Measurements from ENCODE around the gene PLCB1.

Gene PLCB1

DNA sequence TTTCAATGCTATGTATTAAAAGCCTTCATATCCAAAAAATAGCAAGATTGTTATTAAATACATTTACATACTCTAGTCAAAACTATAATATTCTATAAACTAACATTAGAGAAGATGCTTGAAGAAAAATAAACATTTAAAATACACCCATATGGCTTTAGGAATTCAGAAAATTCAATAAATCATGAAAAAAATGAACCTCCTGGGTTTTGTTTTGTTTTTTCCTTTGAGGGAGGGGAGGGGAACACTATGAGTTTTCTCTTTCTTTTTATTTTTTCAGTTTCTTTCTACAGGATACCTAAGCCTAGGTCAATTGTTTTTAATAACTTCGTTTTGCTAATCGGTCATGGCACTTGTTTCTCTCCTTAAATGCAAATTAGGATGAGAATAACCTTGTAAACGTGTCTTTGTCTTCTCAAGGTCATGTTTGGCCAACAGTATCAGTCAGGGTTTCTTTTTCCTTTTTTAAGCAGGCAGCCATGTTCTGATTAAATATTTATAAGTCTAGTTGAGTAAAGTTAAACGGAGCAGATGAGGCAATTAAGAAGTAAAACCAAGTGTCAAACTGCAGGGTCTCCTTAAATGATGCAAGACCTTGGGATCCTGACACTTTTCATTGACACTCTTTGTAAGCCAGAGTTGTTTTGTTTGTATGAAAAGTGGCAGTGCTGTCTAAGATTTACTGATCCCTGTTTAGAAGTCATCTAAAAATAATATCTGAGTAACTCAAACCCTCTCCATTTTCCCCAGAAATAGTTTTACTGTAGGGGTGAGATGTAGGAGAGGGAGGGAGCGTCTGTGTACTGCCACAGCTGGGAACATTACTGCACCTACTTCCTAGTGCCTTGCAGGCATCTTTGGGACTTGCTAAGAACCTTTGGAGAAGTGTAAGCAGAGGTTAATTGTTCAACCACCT is 392.3 kb downstream of the PLCB1 start:
- no peak for DNase-seq

DNA sequence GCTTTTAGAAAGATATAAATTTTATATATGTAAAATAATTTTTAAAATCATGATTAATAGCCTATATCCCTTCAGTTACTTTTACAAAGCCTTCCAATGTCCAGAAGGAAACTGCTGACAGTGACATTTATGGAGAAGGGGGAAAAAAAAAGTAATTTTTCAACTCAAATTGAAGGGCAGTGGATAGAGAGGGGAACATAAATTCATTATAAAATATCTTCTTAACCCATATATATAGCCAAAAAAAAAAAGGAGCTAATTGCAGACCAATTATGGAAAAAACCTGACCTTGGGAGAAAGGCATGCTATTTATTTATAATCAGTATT is 392.9 kb downstream of the PLCB1 start:
- no peak for DNase-seq

DNA sequence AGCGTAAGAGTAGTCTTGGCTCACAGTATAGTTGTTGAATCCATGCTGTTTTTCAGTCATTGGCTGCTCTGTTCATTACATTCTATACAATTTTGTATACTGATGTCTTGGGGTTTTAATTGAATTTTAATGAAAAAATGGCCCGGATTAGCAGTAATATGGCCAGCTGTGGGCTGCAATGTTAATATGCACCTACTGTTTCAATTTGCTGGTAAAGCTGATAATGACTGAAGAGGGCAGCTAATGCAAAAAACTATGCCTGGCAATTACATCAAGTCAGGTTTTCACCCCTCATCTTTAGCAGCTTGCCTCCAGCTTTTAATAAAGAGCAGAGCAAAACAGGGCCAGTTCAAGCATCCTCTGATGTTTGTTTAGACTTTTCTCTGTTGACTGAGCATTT is 394.5 kb downstream of the PLCB1 start:
- no peak for DNase-seq

DNA sequence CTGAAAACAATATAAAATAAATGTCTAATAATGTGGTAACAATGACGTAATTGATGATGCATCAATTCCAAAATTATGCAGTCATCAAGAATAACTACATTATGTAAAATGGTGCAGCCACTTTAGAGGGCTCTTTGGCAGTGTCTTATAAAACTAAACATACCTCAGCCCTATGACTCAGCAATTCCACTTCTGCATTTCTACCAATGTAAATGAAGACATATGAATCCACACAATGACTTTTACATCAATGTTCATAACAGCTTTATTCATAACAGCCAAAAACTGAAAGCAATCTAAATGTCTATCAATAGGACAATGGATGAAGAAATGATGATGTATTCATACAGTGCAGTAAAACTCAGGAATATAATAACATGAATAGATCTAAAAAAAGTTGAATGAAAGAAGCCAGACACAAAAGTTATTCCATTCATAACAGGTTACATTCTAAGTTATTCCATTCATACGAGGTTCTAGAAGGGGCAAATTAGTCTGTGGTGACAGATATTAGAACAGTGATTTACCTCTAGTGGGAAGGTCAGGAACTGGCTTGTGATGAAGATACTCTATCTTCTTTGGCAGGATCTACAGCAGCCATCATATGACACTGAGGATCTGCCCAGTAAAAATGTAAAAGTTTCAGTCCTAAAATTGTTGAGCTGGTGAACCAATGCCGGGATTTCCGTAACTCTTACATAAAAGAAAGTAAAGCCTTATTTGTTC is 396.1 kb downstream of the PLCB1 start:
- DNase-seq: no peak

DNA sequence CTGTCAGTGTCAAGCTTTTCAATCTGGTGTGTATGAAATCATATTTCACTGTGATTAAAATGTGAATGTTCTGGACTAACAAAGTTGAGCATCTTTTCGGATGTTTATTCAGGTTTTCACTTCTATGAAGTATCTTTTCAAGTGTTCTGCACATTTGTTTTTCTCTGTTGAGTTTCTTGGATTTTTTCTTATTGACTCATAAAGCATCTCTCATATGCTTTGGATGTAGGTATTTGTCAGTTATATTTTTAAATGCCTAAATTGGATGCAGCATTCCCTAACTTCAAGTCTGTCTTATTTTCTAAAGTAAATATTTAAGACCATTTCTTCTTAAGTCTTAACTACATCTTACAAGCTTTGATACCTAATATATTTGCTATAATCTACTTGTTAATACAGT is 398.0 kb downstream of the PLCB1 start:
- no peak for DNase-seq

DNA sequence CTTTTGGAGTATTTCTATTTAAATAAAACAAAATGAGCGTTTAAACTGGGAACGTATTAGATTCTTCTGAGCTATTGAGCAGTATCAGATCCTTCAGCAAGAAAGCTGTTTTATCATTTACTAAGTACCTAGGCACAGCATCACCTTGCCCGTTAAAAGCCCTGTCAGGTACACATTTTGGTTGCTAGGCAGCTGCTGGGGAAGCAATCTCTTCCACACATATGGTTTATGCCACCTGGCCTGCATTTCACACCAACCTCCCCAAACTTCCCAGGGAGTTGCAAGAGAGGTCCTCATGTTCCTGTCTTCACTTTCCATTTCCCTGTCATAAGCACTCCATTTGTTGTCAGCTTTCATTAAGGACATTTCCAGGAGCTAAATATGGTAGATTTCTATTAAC is 400.1 kb downstream of the PLCB1 start:
- no peak for DNase-seq

DNA sequence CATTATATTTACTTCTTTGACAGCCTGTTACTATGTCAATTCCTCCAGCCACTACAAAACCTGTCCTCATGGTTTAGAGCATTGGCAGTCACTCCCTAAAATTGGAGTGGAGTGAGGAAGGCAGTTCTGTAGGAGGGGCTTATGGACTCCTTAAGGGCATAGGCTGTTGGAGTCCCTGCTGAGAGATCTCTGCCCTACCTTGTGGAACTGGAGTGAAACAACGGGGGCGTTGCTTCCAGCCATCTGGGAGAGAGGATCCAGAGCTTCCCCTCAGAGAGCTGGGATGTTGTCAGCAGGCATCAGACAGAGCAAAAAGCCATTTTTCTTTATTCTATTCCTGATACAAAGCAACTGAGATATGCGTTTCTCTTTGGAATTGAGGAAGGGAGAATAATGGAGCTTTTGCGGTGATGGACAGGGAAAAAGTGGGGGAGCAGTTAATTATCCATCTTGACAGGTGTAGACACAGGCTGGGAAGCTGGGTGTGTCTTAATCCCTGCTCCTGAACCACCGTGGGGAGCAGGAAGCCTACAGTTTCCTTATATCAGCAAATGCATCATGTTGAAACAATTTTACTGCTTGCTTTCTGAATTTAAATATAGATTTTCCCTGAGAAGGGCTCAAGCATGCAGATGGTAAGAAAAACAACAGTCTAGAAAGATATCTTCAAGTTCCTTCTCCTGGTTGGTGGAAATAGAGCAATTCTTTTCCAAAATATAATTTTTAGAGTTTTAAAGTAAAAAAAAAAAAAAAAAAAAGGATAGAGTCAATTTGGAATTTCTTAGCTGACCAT is 402.5 kb downstream of the PLCB1 start:
- DNase-seq: no peak

DNA sequence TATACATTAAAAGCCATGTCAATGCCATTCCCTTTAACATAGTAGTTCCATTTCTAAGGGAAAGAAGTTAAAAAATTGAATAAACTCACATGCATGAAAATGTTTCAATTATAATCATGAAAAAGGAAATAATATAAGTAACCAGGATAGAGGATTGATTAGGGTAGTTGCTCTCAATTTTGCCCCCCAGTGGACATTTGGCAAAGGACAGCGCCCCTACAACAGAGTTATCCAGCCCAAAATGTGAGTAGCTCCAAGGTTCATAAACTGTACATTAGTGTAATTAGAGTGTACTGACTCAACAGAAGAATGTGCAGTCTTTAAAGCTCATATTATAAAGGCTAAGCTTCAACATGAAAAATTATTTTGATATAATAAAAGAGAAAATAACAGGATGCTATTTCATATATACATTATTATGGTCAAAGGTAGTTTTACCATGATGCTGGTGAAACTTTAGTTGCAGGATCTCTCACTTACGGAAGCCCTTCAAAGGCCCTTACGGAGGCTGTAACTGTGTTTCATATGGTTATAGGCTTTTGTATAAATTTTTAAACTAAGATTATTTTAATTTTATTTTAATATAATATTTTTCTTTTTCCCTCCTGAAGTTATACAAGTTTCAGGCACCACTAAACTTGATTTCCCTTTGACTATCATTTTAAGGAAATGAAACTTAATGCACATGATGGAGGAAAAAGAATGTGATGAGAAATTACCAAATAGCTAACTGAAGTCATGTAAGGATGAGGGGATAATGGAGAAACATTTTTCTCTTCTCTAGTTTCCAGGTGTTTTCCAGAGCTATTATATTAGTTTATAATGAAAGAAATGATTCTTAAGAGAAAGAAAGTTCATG is 403.6 kb downstream of the PLCB1 start:
- no peak for DNase-seq

DNA sequence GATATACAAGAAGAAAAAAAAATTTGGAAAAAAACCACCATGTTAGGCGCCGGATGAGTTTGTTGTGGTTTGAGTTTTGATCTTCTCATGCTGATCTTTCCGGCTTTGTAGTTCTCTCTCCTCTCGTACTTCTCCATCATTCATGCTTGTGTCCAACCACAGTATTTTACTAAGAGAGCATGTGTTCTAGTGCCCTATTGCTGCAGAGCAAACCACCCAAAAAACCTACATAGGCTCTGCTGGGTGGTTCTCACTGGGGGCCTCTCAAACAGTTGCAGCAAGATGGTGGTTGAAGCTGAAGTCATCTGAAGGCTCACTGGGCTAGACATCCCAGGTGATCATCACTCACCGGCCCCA is 404.2 kb downstream of the PLCB1 start:
- no peak for DNase-seq

DNA sequence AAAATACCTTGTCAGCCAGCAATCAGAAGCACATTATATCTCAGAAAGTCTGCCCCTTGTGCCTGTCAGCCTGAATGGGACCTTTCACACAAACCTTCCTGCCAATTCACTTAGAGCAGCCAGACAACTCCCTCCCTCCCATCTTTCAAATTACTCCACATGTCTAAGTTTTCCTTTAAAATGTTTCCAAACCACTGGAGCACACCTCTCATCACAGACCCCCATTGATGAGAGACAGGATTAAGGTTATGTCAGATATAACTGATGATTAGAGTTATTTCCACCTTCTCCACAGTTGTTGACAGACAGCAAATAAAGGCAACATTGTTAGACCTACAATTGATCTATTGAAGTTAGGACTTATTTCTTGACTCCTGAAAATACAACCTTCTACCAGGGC is 408.4 kb downstream of the PLCB1 start:
- no peak for DNase-seq

DNA sequence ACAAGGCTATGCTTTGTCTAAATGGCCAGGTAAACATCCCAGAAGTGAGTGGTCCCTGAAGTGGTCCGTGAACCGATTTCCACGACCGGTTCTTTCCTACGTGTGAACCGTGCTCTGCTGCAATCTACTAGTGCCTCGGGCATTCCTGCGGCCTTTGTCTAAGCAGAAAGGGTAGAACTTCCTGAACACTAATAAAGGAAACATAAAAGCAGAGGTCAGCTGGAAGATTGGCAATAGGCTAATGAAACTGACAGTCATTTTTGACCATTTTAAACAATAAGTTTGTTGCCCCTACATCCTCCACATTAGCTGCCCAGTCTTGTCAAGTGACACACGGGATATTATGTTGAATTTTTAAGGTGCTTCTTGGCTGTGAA is 410.0 kb downstream of the PLCB1 start:
- DNase-seq: no peak

DNA sequence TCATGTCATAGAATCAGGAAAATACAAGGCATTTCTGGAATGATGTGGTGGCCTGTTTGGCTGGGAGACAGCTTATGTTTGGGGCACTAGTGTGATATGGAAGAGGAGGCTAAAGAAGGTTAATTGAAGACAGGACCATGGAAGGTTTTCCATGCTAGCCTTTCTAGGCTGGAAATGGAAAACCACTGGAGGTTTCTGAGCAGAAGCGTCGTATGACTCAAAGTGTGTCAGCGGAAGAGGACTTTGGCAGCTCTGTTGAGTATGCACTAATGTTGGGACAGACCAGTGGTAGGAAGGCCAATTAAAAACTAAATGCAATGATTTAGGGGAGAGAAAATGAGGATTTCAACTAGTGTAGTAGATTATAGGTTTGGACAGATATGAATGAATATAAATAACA is 413.1 kb downstream of the PLCB1 start:
- DNase-seq: no peak

DNA sequence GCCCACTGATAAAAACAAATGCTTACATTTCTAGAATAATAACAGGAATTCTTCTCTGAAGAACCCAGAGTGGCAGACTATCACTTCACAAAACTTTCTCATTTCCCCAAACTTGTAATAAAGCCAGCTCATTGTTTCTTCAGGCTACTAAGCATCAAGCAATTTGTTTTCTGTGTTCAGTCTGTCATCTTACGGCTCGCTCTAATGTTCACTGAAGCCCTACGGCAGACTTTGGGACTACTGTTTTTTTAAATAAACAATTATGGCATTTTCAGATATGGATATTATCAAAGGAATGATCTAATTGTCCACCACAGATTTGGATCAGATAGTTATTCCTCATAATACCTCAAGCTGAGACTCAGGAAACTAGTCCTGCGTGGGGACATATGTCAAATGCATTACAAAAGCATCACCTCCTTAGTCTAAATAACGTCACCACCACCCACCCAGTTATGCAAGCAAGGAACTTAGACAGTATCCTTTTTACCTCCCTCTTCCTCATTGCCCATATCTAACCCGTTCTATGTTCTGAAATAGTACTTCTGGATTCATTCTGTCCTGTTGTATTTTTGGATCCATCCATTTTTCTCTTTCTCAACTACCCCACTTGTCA is 415.1 kb downstream of the PLCB1 start:
- DNase-seq: no peak

DNA sequence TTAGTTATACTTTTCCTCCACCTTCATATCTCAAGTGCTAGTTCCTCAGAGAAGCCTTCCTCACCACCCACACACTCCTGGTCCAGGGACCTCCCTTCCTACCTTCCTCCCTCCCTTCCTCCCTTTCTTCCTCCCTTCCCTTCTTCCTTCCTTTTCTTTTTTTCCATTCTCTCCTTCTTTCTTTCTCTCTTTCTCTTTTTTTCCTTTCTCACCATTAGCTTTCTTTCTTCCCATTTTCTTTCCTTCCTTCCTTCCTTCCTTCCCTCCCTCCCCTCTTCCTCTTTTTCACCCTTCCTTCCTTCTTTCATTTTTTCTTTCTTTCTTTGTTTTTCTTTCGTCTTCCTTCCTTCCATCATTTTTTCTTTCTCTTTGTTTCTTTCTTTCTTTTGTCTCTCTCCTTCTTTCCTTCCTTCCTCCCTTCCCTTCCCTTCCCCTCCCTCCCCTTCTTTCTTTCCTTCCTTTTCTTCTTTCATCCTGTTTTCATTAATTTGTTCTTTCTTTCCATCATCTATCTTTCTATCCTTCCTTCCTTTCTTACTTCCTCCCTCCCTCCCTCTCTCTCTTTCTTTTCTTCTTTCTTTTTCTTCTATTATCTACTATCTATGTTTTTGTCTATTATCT is 416.0 kb downstream of the PLCB1 start:
- DNase-seq: no peak

DNA sequence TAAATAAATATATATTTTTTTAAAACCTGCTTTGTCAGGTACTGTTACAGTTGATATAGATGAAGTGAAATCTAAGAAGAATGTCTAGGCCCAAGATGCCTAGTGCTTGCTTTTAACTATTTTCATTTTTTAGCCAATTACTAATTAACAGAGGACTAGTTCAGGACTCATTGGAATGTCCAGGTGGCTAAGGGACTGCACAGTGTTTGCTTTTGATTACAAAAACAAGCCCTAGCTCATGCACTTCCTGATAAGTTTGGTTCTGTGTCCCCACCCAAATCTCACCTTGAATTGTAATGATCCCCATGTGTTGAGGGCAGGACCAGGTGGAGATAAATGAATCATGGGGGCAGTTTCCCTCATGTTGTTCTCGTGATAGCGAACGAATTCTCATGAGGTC is 417.1 kb downstream of the PLCB1 start:
- no peak for DNase-seq

DNA sequence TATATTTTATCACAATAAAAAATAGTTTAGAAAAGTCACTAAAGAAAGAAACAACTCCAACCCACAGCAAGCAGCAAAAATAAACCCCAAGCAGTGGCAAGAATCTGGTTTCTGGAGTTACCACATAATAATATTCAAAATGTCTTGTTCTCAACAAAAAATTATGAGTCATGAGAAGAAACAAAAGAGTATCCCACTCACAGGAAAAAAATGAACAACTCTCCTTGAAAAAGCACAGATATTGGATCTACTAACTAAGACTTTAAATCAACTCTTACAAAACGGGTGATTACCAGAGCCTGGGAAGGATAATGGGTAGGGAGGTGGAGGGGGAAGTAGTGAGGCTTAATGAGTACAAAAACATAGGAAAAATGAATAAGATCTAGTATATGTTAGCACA is 425.6 kb downstream of the PLCB1 start:
- no peak for DNase-seq

DNA sequence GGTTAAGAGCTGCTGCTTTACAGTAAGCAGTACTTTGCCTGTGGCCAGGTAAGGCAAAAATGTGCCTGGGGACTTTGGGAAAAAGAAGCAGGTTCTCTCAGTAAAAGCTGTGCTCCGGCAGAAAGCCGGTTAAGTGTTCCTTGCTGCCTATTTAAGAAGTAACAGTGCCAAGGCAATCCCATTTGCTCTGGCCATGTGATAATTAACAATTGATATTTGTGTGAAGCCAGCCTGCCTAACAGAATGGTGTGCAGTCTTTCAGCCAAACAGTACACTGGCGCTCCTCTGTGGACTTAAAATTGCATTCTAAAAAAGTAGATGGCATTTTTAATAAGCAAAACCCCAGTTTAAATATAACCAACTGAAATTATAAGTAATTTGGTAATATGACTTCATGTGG is 430.3 kb downstream of the PLCB1 start:
- no peak for DNase-seq

DNA sequence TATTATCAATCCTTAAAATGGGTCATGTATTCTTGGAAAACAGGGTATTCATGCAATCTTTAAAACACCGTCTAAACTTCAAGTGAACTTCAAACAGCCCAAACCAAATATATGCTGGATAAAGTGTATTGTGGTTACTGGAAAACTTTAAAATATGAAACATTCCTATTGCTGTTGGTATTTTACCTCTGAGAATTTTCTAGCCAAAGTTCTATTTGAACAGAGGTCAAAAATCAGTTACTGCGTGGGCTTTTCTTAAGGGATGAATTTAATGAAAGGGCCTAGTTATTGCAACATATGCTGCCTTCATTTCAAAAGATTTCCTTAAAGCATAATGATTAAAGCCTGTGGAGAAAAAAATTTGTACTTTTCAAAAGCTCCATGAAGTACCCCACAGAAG is 436.0 kb downstream of the PLCB1 start:
- DNase-seq: no peak

DNA sequence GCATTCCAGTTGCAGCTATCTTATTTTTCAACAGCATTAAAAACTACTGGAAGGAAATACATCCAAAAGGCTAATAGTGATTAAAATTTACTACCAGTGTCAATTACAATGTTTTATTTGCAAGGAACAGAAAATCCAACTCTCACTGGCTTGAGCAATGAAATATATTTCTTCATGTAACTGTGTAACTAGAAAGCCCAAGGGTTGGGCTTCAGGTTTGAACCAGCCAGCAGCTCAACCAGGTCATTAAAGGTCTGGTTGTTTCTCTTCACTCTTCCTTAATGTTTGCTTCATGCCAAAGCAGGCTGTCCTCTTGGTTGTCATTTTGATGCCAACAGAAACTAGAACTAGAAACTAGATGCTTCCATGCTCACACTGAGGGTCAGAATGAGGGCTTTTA is 437.7 kb downstream of the PLCB1 start:
- DNase-seq: no peak

DNA sequence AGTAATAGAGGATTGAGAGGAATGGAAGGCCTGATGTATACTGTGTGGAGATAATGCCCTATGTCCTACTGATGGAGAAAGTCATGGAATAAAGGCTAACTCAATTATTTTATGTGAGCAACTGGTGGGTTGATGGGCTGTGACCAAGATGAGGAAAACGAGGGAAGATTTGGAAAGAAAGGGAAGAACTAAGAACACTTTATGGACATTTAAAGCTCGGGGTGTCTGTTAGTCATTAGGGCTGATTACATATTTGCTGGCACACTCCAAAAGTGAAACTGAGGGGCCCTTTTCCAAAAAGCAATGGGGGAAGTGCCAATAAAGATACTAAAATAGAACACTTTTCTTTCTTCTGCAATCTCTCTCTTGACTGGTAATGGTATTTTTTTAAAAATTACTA is 439.5 kb downstream of the PLCB1 start:
- no peak for DNase-seq

DNA sequence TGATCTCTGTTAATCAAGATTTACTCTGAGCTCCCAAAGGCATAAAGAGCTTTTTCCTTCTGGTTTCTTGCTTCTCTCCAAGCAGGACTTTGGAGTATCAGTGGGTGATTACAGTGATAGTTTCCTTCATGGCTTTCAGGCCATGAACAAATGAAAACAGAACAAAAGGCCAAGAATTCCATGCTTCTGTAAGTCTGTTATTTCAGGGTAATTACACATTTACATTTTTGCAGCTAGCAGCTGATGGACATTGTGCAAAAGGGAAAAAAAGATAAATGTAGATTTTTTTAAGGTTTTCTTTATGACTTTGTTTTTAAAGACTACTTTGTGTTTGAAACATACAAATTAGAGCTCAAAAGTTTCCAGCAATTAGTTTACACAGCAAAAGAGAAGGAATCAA is 441.6 kb downstream of the PLCB1 start:
- DNase-seq: no peak

DNA sequence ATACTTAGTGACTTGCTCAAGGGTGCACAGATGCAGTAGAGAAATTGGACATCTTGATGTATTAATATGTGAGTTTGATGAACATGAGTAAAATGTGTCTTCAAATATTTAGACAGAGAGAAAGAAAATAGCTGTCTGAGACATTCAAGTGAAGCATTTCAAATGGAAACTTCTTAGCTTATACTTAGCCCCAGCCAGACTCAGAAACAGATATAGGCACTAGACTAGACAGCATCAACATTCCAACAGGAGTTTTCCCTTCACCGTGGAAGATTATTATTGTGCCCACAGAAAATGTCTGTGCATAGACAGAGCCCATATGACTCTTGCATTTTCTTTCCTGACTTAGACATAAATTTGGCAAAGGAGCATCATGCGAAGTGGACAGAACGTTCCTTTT is 443.0 kb downstream of the PLCB1 start:
- no peak for DNase-seq
